Muscle of leg (tissue), 11 donors: ENCODE results near the gene H6PD. TPM values are rescaled to one million over a fixed set of nuclear protein-coding genes. Genes with fewer than 3 reads are reported as not detected.

Source experiments
- DNase-seq: peaks from one replicate; pipeline ENCODE4 v3.0.0; 2013
- H3K27ac ChIP-seq: one replicate; pipeline ENCODE4 v1.5.1; 2013; ENCODE audit warnings: mild to moderate bottlenecking, low read length, control low read depth
- H3K27me3 ChIP-seq: one replicate; pipeline ENCODE4 v1.6.1; 2013; ENCODE audit warnings: low read length; ENCODE audit not compliant: control insufficient read depth, insufficient read depth
- H3K36me3 ChIP-seq: one replicate; pipeline ENCODE4 v1.6.1; 2013; ENCODE audit warnings: low read length; ENCODE audit not compliant: control insufficient read depth, insufficient read depth
- H3K4me1 ChIP-seq: one replicate; pipeline ENCODE4 v1.6.1; 2013; ENCODE audit warnings: low read length; ENCODE audit not compliant: control insufficient read depth, insufficient read depth
- H3K4me3 ChIP-seq: one replicate; pipeline ENCODE4 v1.5.1; 2013; ENCODE audit warnings: low read length, control low read depth
- H3K9me3 ChIP-seq: replicated peaks from 2 replicates; pipeline ENCODE4 v1.6.1; 2013; ENCODE audit warnings: low read depth, low read length; ENCODE audit not compliant: control insufficient read depth
- WGBS: methylation state at CpG from one replicate; pipeline ENCODE4 v1.1.5; 2013; ENCODE audit warnings: missing lambda C conversion rate; ENCODE audit not compliant: insufficient coverage; 5-methylcytosine and 5-hydroxymethylcytosine counted together
- polyA plus RNA-seq, 8 donors: library from polyadenylated mRNA; unstranded; fragments of 120-200 nt; gene quantifications; one replicate each; pipeline versions ENCODE4 v1.2.1 to v1.2.3, GENCODE V29; 2013; ENCODE audit warnings: inconsistent platforms in 1 of 8, low replicate concordance in 1 of 8; ENCODE audit not compliant: insufficient read length in 8 of 8, insufficient read depth in 1 of 8
- total RNA-seq: library from RNA; stranded (reverse); fragments of 120-200 nt; gene quantifications from one replicate; pipeline ENCODE4 v1.2.4, GENCODE V29; 2013

H6PD gene
- total and polyA plus RNA-seq, 9 donors: 24.1 to 49.1 (median 36.5) TPM

GRCh38 chr1:9265037-9265436 is 30.5 kb downstream of the H6PD start:
- peaks cover 70% of the 10 kb centered on the region for H3K36me3 ChIP-seq
- no peak overlapping the region for H3K4me3 ChIP-seq
- WGBS: 92% methylated on average over 6 of the region's 10 CpGs
- no peaks in the 10 kb centered on the region for H3K27me3 ChIP-seq
- H3K9me3 ChIP-seq: no peaks in the 10 kb centered on the region
- no peak for DNase-seq
- peaks cover 10% of the 10 kb centered on the region for H3K4me1 ChIP-seq
- H3K27ac ChIP-seq: no peak overlapping the region

- WGBS: 66% methylated on average over 10 of the region's 12 CpGs
- Histone ChIP-seq H3K4me3 (no peak overlapping the region), H3K4me1 (peaks cover 16% of the 10 kb centered on the region)
Measured at GRCh38 chr1:9265968-9266367, 31.4 kb downstream of the H6PD start.

GRCh38 chr1:9267352-9267686 is 32.7 kb downstream of the H6PD start:
- H3K27ac ChIP-seq: no peak overlapping the region
- no peaks in the 10 kb centered on the region for H3K9me3 ChIP-seq
- no peak overlapping the region for H3K4me3 ChIP-seq
- WGBS: 36% methylated on average over 4 of the region's 7 CpGs
- peaks cover 61% of the 10 kb centered on the region for H3K36me3 ChIP-seq
- no peaks in the 10 kb centered on the region for H3K27me3 ChIP-seq
- H3K4me1 ChIP-seq: peaks cover 20% of the 10 kb centered on the region
- DNase-seq: no peak

More at GRCh38 chr1:9265968-9266367, 31.4 kb downstream of the H6PD start:
- DNase-seq: no peak
- no peaks in the 10 kb centered on the region for H3K9me3 ChIP-seq
- H3K27ac ChIP-seq: no peak overlapping the region
- H3K36me3 ChIP-seq: peaks cover 68% of the 10 kb centered on the region
- H3K27me3 ChIP-seq: no peaks in the 10 kb centered on the region

- 94% methylated on average over 3 of the region's 7 CpGs for WGBS
Measured at GRCh38 chr1:9267827-9268581, 33.4 kb downstream of the H6PD start.

GRCh38 chr1:9269078-9269501 is 34.5 kb downstream of the H6PD start:
- no peaks in the 10 kb centered on the region for H3K9me3 ChIP-seq
- peaks cover 20% of the 10 kb centered on the region for H3K4me1 ChIP-seq
- DNase-seq: no peak
- no peaks in the 10 kb centered on the region for H3K27me3 ChIP-seq
- no peak overlapping the region for H3K27ac ChIP-seq
- 83% methylated on average over 13 of the region's 17 CpGs for WGBS
- peaks cover 45% of the 10 kb centered on the region for H3K36me3 ChIP-seq
- no peak overlapping the region for H3K4me3 ChIP-seq

More at GRCh38 chr1:9267827-9268581, 33.4 kb downstream of the H6PD start:
- H3K4me3 ChIP-seq: no peak overlapping the region
- H3K27me3 ChIP-seq: no peaks in the 10 kb centered on the region
- peaks cover 20% of the 10 kb centered on the region for H3K4me1 ChIP-seq
- DNase-seq: no peak
- no peaks in the 10 kb centered on the region for H3K9me3 ChIP-seq
- peaks cover 54% of the 10 kb centered on the region for H3K36me3 ChIP-seq
- no peak overlapping the region for H3K27ac ChIP-seq

GRCh38 chr1:9269721-9270120 is 35.1 kb downstream of the H6PD start:
- peaks cover 20% of the 10 kb centered on the region for H3K4me1 ChIP-seq
- no peak overlapping the region for H3K27ac ChIP-seq
- H3K9me3 ChIP-seq: no peaks in the 10 kb centered on the region
- H3K36me3 ChIP-seq: peaks cover 38% of the 10 kb centered on the region
- no peak overlapping the region for H3K4me3 ChIP-seq
- WGBS: 67% methylated on average over 10 of the region's 12 CpGs
- no peaks in the 10 kb centered on the region for H3K27me3 ChIP-seq
- no peak for DNase-seq

- no peak overlapping the region for H3K4me3 ChIP-seq
- no peak overlapping the region for H3K27ac ChIP-seq
- H3K27me3 ChIP-seq: no peaks in the 10 kb centered on the region
- DNase-seq: no peak
- H3K4me1 ChIP-seq: peaks cover 26% of the 10 kb centered on the region
- peaks cover 32% of the 10 kb centered on the region for H3K36me3 ChIP-seq
- 33% methylated on average over 13 of the region's 15 CpGs for WGBS
- H3K9me3 ChIP-seq: no peaks in the 10 kb centered on the region
Measured at GRCh38 chr1:9270290-9270883, 35.8 kb downstream of the H6PD start.

- no peak for DNase-seq
- peaks cover 23% of the 10 kb centered on the region for H3K36me3 ChIP-seq
- H3K4me3 ChIP-seq: no peak overlapping the region
- no peak overlapping the region for H3K27ac ChIP-seq
- peaks cover 33% of the 10 kb centered on the region for H3K4me1 ChIP-seq
- no peaks in the 10 kb centered on the region for H3K9me3 ChIP-seq
- H3K27me3 ChIP-seq: no peaks in the 10 kb centered on the region
- WGBS: 50% methylated on average over 5 of the region's 11 CpGs
Measured at GRCh38 chr1:9271283-9271682, 36.7 kb downstream of the H6PD start.

- WGBS: 95% methylated on average over 19 of the region's 24 CpGs
- no peak for DNase-seq
- peaks cover 19% of the 10 kb centered on the region for H3K36me3 ChIP-seq
- H3K9me3 ChIP-seq: no peaks in the 10 kb centered on the region
- H3K27ac ChIP-seq: no peak overlapping the region
- no peak overlapping the region for H3K4me3 ChIP-seq
- H3K4me1 ChIP-seq: peaks cover 33% of the 10 kb centered on the region
- H3K27me3 ChIP-seq: no peaks in the 10 kb centered on the region
Measured at GRCh38 chr1:9271861-9272595, 37.5 kb downstream of the H6PD start.

GRCh38 chr1:9273177-9273576 is 38.6 kb downstream of the H6PD start:
- Histone ChIP-seq H3K27ac (no peak overlapping the region), H3K4me3 (no peak overlapping the region), H3K4me1 (peaks cover 27% of the 10 kb centered on the region), H3K27me3 (no peaks in the 10 kb centered on the region), H3K9me3 (no peaks in the 10 kb centered on the region), H3K36me3 (peaks cover 12% of the 10 kb centered on the region)
- no peak for DNase-seq
- WGBS: 69% methylated on average over 10 of the region's 11 CpGs
